Breast epithelium (tissue), 3 donors: Measurements from ENCODE around the gene ETFA.

ENCODE experiments used
- POLR2A ChIP-seq: fragments of 450-650 bp; IDR thresholded peaks from one replicate; pipeline ENCODE4 v1.6.1; 2016; ENCODE audit warnings: antibody characterized with exemption, mild to moderate bottlenecking, moderate library complexity
- POLR2AphosphoS5 ChIP-seq, 3 donors: sonication (generic); formaldehyde crosslinking; IDR thresholded peaks; one replicate each; pipeline ENCODE4 v1.6.1; 2017; ENCODE audit warnings: antibody characterized with exemption in 3 of 3
- TF ChIP-seq, protein P1 (sequence below), 3 donors: fragments of 450-650 bp; IDR thresholded peaks; one replicate each; pipeline ENCODE4 v1.5.1; 2016 to 2017; ENCODE audit warnings: antibody characterized with exemption in 3 of 3, mild to moderate bottlenecking in 3 of 3, moderate library complexity in 3 of 3

DNA sequence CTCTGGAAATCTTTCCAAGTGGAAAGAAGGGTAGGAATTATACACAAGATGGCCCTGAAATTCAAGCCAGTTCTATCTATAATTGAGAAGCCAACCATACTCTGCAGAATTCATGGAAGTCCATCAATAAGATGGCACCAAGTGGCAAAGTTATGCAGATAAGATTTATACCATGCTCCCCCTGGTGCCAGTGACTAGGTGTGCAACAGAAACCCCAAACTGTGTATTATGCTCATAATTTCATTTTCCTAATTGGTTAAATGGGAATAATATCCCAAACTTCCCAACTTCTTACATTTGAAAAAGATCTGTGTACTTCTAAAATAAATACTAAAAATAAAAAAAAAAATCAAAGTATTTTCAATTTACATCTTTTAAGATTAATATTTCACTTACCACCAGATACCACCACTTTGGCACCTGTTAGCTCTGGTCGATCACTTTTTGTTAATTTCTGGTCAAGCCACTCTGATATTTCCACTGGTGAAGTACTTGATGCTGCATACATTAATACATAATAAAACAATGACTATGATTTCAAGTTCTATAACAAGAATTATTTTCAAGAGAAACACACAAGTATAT is 25.9 kb downstream of the ETFA start:
- TF ChIP-seq, protein P1, sequence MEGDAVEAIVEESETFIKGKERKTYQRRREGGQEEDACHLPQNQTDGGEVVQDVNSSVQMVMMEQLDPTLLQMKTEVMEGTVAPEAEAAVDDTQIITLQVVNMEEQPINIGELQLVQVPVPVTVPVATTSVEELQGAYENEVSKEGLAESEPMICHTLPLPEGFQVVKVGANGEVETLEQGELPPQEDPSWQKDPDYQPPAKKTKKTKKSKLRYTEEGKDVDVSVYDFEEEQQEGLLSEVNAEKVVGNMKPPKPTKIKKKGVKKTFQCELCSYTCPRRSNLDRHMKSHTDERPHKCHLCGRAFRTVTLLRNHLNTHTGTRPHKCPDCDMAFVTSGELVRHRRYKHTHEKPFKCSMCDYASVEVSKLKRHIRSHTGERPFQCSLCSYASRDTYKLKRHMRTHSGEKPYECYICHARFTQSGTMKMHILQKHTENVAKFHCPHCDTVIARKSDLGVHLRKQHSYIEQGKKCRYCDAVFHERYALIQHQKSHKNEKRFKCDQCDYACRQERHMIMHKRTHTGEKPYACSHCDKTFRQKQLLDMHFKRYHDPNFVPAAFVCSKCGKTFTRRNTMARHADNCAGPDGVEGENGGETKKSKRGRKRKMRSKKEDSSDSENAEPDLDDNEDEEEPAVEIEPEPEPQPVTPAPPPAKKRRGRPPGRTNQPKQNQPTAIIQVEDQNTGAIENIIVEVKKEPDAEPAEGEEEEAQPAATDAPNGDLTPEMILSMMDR (IDR thresholded peaks at IDR 0.05) = no peak
- TF ChIP-seq POLR2AphosphoS5 (IDR thresholded peaks at IDR 0.05) = no peak
- no peak for TF ChIP-seq POLR2A
